Activated CD8-positive, alpha-beta T cell treated with anti-CD3 and anti-CD28 coated beads for 36 hours (primary cell): ENCODE measurements around the gene MAGI2. TPM values are rescaled to one million over a fixed set of nuclear protein-coding genes. Genes with fewer than 3 reads are reported as not detected.

Experiments used
- ATAC-seq: fragments of 200-7000 bp; cut with Tn5 transposase; one replicate; pipeline ENCODE4 v1.10.0; 2021; ENCODE audit warnings: mild to moderate bottlenecking, moderate library complexity
- CTCF ChIA-PET: fragments of 350-600 bp; sonication (Branson Sonifier 250); formaldehyde crosslinking; loops from one replicate; lab custom pipeline; 2021; ENCODE audit warnings: antibody characterized with exemption; lab: Charles Lee
- POLR2A ChIA-PET: fragments of 350-600 bp; sonication (Branson Sonifier 250); formaldehyde crosslinking; loops from one replicate; lab custom pipeline; 2021; ENCODE audit warnings: antibody characterized with exemption; lab: Charles Lee
- DNase-seq: peaks from one replicate; pipeline ENCODE4 v3.0.0-alpha.2; 2020
- H3K27ac Mint-ChIP-seq: one replicate; pipeline ENCODE4 v1.8.0; 2021; ENCODE audit warnings: mild to moderate bottlenecking, mixed read lengths
- H3K27me3 Mint-ChIP-seq: one replicate; pipeline ENCODE4 v1.8.0; 2021; ENCODE audit warnings: mixed read lengths
- H3K36me3 Mint-ChIP-seq: one replicate; pipeline ENCODE4 v1.8.0; 2021; ENCODE audit warnings: low read depth, mixed read lengths
- H3K4me1 Mint-ChIP-seq: one replicate; pipeline ENCODE4 v1.8.0; 2021; ENCODE audit warnings: low read depth, mixed read lengths
- H3K4me3 Mint-ChIP-seq: one replicate; pipeline ENCODE4 v1.8.0; 2021; ENCODE audit warnings: mild to moderate bottlenecking, moderate library complexity, mixed read lengths
- H3K9me3 Mint-ChIP-seq: one replicate; pipeline ENCODE4 v1.8.0; 2021; ENCODE audit warnings: mixed read lengths
- CTCF ChIP-seq: fragments of 200-600 bp; IDR thresholded peaks from one replicate; pipeline ENCODE4 v1.8.0; 2022; ENCODE audit warnings: antibody characterized with exemption, mild to moderate bottlenecking
- intact Hi-C: fragments of 100-400 bp; cut with micrococcal nuclease; formaldehyde crosslinking; loops from one replicate; pipeline ENCODE4 v1.10.0; 2022
- total RNA-seq, 2 experiments: library from RNA; stranded (reverse); gene quantifications; one replicate each; pipeline ENCODE4 v1.2.3, GENCODE V29; 2021

The MAGI2 gene
- total RNA-seq, 2 experiments from 2014 or later = 0.04 to 0.09 TPM

GRCh38 chr7:78492146-78492545 lies 961.3 kb downstream of the MAGI2 start:
- no peaks in the 10 kb centered on the region for H3K9me3 Mint-ChIP-seq
- ChIA-PET POLR2A (no interaction called here), CTCF (no interaction called here)
- no peak overlapping the region for H3K4me3 Mint-ChIP-seq
- intact Hi-C loops = no loop called here
- DNase-seq = no peak
- no peak overlapping the region for H3K27ac Mint-ChIP-seq
- no peaks in the 10 kb centered on the region for H3K27me3 Mint-ChIP-seq
- no peak for TF ChIP-seq CTCF
- H3K36me3 Mint-ChIP-seq = no peaks in the 10 kb centered on the region
- no peaks in the 10 kb centered on the region for H3K4me1 Mint-ChIP-seq
- ATAC-seq = no peak

- H3K9me3 Mint-ChIP-seq = no peaks in the 10 kb centered on the region
- POLR2A ChIA-PET = no interaction called here
- no peak for DNase-seq
- no peaks in the 10 kb centered on the region for H3K27me3 Mint-ChIP-seq
- H3K36me3 Mint-ChIP-seq = no peaks in the 10 kb centered on the region
- H3K4me1 Mint-ChIP-seq = no peaks in the 10 kb centered on the region
- ATAC-seq = no peak
- intact Hi-C loops = no loop called here
- no peak overlapping the region for H3K27ac Mint-ChIP-seq
- no peak overlapping the region for H3K4me3 Mint-ChIP-seq
- CTCF ChIA-PET = no interaction called here
- TF ChIP-seq CTCF = no peak
Measured at GRCh38 chr7:78490524-78490923, 962.9 kb downstream of the MAGI2 start.

GRCh38 chr7:78489476-78490240 lies 963.8 kb downstream of the MAGI2 start:
- no peak for TF ChIP-seq CTCF
- ChIA-PET CTCF (no interaction called here), POLR2A (interaction anchor here (0.6 kb wide), 1 partner anchor 117 kb away, joined by 3 read pairs; no protein-coding TSS in a partner anchor)
- DNase-seq (no peak), ATAC-seq (no peak)
- intact Hi-C loops = no loop called here
- H3K27ac Mint-ChIP-seq = no peak overlapping the region
- no peaks in the 10 kb centered on the region for H3K4me1 Mint-ChIP-seq
- H3K4me3 Mint-ChIP-seq = no peak overlapping the region
- H3K36me3 Mint-ChIP-seq = no peaks in the 10 kb centered on the region
- no peaks in the 10 kb centered on the region for H3K9me3 Mint-ChIP-seq
- no peaks in the 10 kb centered on the region for H3K27me3 Mint-ChIP-seq

GRCh38 chr7:78487464-78487863 lies 966.0 kb downstream of the MAGI2 start:
- Mint-ChIP-seq H3K9me3 (no peaks in the 10 kb centered on the region), H3K36me3 (no peaks in the 10 kb centered on the region), H3K27ac (no peak overlapping the region), H3K4me1 (no peaks in the 10 kb centered on the region), H3K4me3 (no peak overlapping the region), H3K27me3 (no peaks in the 10 kb centered on the region)
- ChIA-PET POLR2A (no interaction called here), CTCF (no interaction called here)
- ATAC-seq (no peak), DNase-seq (no peak)
- intact Hi-C loops = no loop called here
- TF ChIP-seq CTCF = no peak

GRCh38 chr7:78479348-78479747 lies 974.1 kb downstream of the MAGI2 start:
- Mint-ChIP-seq H3K36me3 (no peaks in the 10 kb centered on the region), H3K9me3 (peaks cover 1% of the 10 kb centered on the region), H3K27ac (no peak overlapping the region), H3K27me3 (no peaks in the 10 kb centered on the region), H3K4me1 (no peaks in the 10 kb centered on the region), H3K4me3 (no peak overlapping the region)
- CTCF ChIA-PET = no interaction called here
- no peak for TF ChIP-seq CTCF
- intact Hi-C loops = no loop called here
- POLR2A ChIA-PET = no interaction called here
- DNase-seq = no peak
- ATAC-seq = no peak
